Stimulated activated CD8-positive, alpha-beta memory T cell treated with anti-CD3 and anti-CD28 coated beads, Interleukin-7, amount 100 ng/mL, for 1 hour (primary cell): ENCODE results near the gene ANKRD63.

Experiments
- DNase-seq, 2 donors: peaks; one replicate each; pipeline ENCODE4 v3.0.0-alpha.2; 2020; ENCODE audit warnings: low read depth in 2 of 2

ANKRD63 gene

DNA sequence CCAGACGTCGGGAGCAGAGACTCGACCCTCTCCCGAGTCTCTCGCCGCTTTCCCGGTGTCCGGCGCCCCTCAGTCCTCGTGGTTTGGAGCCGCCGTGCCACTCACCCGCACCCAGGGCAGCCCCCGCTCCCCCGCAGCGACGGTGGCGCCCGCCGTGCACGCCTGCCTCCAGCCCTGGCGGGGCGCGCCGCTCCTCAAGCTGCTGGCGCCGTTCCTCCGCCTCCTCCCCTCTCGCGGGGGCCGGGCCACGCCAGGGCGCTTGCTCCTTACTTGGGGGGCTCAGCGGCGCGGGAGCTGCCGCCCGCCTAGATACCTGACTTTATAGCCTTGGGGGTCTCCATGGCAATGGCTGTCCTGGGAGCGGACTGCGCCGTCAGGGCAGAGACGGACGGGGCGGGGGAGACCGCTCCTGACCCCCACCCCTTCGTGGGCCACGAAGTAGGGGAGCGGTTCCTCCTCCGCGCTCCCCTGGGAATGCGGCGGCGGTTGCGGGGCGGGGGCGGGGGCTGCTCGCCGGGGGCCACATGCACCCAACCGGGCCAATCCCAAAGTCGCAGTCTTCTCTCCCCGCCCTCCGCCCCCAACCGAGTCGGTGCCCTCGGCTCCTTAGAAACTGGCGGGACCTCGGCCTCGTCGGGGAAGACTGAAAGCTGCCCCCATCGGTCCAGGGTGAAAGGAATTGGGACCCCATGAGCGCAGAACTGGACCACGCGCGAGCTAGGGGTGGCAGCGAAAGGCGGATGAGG, at the start of gene ANKRD63:
Gene ANKRD63, minus strand, starts transcription at position 196 of the 746 bp plus-strand sequence. CDS start 478 bp downstream, outside the sequence.
- DNase-seq = no peak

DNA sequence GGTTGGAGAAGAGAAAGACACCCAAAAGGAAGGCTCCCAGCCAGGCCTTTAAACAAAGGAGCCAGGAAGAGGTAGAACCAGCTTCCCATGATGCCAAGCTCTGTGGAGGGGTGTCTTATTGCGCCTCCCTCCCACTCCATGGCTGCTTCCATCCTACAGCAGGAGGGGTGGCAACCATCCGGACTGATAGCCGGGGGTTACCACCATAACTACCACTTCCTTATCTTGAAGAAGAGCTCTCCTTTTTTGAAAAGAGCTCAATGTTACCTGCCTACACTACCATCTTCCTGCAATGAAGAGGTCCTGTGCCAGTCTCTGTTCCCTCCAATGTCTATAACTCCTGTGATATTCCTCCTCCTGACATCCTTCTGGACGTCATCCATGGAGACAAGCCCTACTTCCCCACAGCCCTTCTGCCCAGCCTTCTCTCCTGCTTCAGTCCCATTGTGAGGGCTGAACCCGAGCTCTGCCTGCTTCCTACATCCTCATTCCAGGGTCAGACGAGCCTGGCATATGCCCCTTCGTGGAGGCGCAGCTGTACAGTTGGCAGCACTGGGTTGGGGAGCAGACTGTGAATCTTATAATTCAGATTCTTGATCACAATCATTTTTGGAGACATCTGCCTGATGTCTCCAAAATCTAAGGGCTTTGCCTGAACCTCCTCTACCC, 49.4 kb upstream of the ANKRD63 start:
- DNase-seq = no peak

- DNase-seq = no peak
Observed at GRCh38 chr15:40331637-40332036, 48.8 kb upstream of the ANKRD63 start.

DNA sequence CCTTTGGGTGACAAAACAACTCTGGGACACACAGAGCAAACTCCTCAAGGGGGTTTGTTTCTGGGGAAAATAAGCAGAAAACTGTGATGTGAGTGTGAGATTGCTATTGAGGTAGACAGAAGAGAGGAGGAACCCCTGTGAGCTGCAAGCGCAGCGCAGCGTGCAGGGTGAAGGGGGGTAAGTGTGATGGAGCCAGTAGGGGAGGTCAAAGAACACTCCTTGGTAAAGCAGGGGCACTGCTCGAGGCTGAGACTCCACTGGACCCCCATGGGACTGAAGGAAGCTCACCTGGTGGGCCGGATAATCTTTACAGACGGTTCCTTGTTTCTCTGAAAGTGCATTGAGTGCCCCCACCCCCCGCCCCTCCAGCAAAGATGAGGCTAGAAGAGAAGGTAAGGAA, 48.2 kb upstream of the ANKRD63 start:
- no peak for DNase-seq

DNA sequence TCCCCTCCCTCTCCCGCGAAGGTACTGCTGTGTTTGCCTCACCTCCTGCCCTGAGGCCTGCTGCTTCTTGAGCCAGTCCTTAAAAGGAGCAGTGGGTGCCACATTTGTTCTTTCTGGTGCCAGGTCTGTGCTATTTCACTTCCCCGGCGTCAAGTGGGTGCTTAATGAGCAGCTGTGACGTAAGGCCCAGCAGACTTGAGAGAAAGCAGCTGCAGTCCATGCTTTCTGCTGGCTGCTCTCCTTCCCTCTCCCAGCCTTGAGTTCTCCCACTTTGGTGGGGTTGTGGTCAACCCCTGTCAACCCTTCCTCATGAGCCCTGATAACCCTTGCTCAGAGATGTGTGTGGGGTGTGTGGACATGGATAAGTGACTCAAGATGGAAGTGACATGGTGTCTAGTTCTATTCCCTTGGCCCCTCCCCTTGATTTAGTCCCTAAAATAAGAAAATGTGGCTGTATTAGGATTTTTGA, 47.5 kb upstream of the ANKRD63 start:
- DNase-seq = no peak

- no peak for DNase-seq
Observed at GRCh38 chr15:40329804-40330203, 46.9 kb upstream of the ANKRD63 start.

DNA sequence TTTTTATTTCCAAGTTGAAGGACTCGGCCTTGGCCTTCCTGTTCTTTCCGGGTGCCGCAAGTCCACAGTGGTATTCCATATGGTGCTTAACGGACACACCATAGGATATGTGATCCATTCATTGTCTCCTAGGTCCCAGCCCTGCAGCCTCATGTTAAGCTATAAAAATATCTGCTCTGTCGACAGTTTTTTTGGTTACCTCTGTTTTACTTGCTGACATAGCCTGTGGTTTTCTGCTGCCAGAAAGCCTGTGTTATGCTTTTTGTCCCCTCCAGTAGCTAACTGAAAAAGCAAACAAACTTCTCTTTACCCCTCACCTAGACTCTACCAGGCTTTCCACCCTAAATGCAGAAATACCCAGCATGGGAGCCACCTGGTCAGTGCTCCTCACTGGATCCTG, 45.9 kb upstream of the ANKRD63 start:
- DNase-seq = no peak

- no peak for DNase-seq
Observed at GRCh38 chr15:40328176-40328575, 45.3 kb upstream of the ANKRD63 start.

DNA sequence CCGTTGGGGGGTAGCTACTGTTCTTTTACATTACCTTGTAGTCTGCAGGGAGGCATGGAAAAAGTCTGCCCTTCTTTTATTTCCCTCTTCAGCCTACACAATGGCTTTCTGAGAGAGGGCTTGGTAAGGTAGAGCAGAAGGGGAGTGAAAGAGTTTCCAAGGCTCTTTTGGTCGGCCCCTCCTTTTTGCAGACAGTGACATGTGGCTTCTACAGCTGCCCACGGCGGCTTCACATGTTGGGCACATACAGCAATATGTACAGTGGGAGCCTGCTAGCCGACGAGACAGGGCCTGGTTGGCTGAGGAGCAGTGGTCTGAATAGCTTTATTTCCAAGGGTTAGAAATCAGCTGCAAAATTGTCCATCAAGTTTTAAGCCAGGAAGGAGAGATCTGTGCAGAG, 44.6 kb upstream of the ANKRD63 start:
- no peak for DNase-seq

DNA sequence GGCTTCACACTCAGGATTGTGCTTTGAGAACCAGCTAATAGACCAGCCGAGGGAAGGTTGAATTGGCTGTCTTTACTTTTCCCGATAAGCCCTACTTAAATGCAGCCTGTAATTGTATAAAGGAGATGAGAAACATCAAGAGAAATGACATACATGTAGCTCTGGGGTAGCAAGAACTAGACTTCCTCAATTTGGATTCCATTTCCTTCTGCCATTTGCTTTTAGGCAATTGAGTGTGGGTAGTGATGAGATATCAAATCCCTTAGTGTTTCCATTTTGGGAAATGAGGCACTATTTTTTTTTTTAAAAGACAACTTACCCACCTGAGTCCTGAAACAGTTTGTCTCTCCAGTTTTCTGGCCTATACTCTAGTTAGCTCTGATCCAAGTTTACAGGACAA, 42.8 kb upstream of the ANKRD63 start:
- DNase-seq = no peak

- no peak for DNase-seq
Observed at GRCh38 chr15:40325188-40325587, 42.3 kb upstream of the ANKRD63 start.

- no peak for DNase-seq
Observed at GRCh38 chr15:40323953-40324937, 41.4 kb upstream of the ANKRD63 start.

DNA sequence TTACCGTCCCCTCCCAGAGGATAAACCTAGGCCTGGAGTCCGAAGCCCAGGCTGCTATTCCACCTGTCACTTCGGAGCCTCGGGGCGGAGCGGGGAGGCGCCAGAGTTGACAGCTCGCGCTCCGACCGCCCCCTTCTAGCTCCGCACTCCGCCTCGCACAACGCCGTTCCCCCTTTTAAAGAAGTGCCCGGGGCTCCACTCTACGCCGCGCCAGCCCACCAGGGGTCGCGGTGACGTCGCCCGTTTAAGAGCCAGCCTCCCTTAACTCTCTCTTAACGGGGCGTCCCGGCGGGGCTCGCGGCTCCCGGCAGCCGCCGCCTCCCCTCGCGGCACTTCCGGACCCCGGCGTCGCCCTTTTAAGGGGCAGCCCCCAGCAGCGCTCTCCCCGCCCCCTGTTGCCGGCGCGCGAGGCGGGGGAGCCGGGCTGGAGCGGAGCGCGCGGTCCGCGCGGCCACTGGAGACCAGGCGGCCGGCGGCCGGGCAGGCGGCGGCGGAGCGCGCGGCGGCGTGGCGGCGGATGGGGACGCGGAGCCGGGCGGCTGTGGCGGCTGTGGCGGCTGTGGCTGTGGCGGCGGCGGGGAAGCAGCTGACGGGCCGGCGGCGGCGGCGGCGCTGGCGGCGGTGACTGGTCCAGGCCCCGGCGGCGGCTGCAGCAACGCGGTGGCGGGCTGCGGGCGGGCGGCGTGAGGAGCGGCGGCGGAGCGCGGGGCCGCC, 40.5 kb upstream of the ANKRD63 start, which contains the start of gene INAFM2:
Gene INAFM2, plus strand, starts transcription at position 454 of the 714 bp plus-strand sequence. CDS start 364 bp downstream, outside the sequence.
- DNase-seq = peak; percentile 85 to 88

- no peak for DNase-seq
Observed at GRCh38 chr15:40322531-40323238, 39.8 kb upstream of the ANKRD63 start.

GRCh38 chr15:40320931-40321371, 38.1 kb upstream of the ANKRD63 start:
- DNase-seq = no peak

DNA sequence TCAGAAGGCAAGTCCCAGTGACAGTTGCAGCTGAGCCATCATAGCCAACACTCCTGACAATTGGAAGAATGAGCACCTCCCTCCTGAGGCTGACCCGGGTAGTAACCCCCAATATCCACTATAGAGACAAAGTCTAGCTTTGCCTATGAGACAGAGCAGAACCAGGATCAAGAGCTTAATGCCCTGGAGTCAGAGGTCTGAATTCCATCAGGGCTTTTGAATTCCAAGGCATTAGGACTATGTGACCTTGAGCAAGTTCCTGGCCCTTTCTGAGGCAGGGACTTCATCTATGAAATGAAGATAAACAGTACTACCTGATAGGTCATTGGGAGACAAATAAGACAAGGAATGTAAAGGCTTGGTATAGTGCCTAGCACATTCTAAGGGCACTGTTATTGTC, 37.5 kb upstream of the ANKRD63 start:
- DNase-seq = no peak

DNA sequence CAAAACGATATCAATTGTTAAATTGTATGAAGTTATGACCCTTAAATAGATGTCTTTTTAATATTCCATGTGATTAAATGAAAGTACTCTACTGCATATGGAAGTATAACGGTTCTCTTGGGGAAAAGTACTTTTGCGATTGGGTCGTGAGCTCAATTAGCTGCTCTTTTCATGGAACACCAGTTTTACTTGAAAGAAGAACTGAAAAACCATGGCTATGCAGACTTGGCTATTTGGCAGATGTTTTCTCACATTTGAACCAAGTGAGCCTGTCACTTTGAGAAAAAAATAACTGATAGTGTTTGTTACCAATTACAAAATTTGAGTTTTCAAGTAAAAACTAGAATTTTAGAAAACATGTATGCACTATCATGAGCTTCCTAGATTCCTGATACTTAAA, 34.7 kb upstream of the ANKRD63 start:
- no peak for DNase-seq

DNA sequence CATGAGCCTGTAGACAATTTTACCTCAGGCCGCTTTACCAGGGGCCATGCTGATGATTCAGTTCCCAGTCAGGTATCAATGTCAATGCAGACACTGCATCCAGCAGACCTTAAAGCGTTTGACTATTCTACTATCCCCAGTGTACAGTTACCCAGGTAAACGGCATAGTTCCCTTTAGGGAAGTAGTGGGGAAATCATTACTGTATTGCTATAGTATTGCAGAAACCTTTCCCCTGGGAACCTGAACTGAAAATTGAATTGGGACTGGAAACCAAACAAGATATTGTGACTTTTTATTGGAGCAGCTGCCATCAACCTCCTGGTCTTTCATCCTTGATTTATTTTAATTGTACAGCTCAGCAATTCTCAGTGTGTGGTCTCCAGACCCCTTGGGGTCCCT, 34.1 kb upstream of the ANKRD63 start:
- DNase-seq = no peak

DNA sequence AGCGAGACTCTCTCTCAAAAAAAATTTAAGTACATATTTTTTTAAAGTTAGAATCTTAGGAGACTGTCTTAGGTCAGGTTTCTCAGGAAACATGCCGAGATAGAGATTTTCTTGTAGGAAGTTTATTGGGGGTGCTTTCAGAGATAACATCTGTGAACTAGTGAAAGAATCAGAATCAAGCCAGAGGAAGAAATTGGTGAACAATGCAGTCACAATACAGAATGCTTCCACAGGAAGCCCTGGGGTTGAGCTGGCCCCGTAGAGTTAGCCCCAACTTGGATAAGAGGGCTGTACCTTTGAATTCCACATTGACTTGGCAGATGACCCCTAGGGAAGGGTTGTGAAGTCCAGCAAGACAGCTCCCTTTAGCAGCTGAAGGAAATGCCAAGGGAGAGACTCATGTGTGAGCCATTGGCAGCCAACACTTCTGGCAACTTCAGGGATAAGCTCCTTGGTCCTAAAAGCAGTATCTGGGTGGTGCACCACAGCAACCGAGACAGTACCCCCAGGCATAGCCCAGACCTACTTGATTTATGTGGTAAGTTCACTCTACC, 31.9 kb upstream of the ANKRD63 start:
- DNase-seq = no peak
